Pancreas (tissue), 10 donors: ENCODE measurements around the gene CLSTN3. TPM values are rescaled to one million over a fixed set of nuclear protein-coding genes. Genes with fewer than 3 reads are reported as not detected.
A peak's percentile ranks its signal among the peaks of the same experiment; 100 is the strongest.

Source experiments
- ATAC-seq, 4 donors: fragments of 200-7000 bp; cut with Tn5 transposase; one replicate each; pipeline versions ENCODE4 v1.8.0 to v1.9.1; 2020; ENCODE audit warnings: mild to moderate bottlenecking in 4 of 4, moderate library complexity in 4 of 4
- DNase-seq, 6 donors: peaks; one replicate each; pipeline ENCODE4 v3.0.0-alpha.2; 2020
- FAIRE-seq: peaks from 2 replicates; lab custom pipeline; 2012; peaks lifted over from hg19 to GRCh38; lab: Jason Lieb, UNC
- H3K27ac ChIP-seq, 4 donors: fragments of 200-600 bp; sonication (generic); 1 replicate in 3 of 4; 2 replicates in 1 of 4; pipeline versions ENCODE4 v1.5.0 to v1.8.0; 2020
- H3K27me3 ChIP-seq, 4 donors: fragments of 200-600 bp; one replicate each; pipeline ENCODE4 v1.8.0; 2021
- H3K36me3 ChIP-seq, 3 donors: fragments of 200-600 bp; sonication (generic) in 1 of 3; one replicate each; pipeline versions ENCODE4 v1.5.0 to v1.8.0; 2020 to 2021
- H3K4me1 ChIP-seq, 3 donors: fragments of 200-600 bp; one replicate each; pipeline ENCODE4 v1.8.0; 2021
- H3K4me3 ChIP-seq, 4 donors: fragments of 200-600 bp; sonication (generic) in 2 of 4; one replicate each; pipeline versions ENCODE4 v1.5.0 to v1.8.0; 2020 to 2021
- H3K9me3 ChIP-seq, 4 donors: fragments of 200-600 bp; one replicate each; pipeline ENCODE4 v1.8.0; 2021
- CTCF ChIP-seq, 4 donors: fragments of 200-600 bp; sonication (generic) in 3 of 4; IDR thresholded peaks; one replicate each; pipeline versions ENCODE4 v1.5.0 to v1.8.0; 2021; ENCODE audit warnings: antibody characterized with exemption in 4 of 4
- WGBS, 2 donors: extraction: QIAGEN DNeasy Blood & Tissue Kit; methylation state at CpG; one replicate each; pipeline ENCODE4 v1.1.7; 2013; 5-methylcytosine and 5-hydroxymethylcytosine counted together
- intact Hi-C, 3 donors: fragments of 100-400 bp; cut with DNase I; formaldehyde crosslinking; loops; one replicate each; pipeline versions ENCODE4 v1.11.1 to v1.14.2; 2022
- polyA plus RNA-seq, 2 donors: library from polyadenylated mRNA; stranded (reverse); fragments of 200-250 nt; gene quantifications; one replicate each; pipeline ENCODE4 v1.2.3, GENCODE V29; 2013
- total RNA-seq, 6 donors: library from RNA; stranded (reverse); fragmentation: NEBNext Ultra II Directional in 4 of 6; extraction: Animal tissue kit (Norgen Biotek cat#: 25700) in 4 of 6; gene quantifications; one replicate each; pipeline versions ENCODE4 v1.2.1 to v1.2.4, GENCODE V29; 2021 to 2023
- donor health status: healthy with polysubstance abuse.
- donor health status: DM: no; HTN: no; CAD: no; lungs with moderate emphysema.
- donor health status: DM: no; HTN: no; CAD: no.
- donor health status: control.
- donor health status: control.
- donor health status: Bipolar disorder and iron deficiency.
- donor health status: DM: yes; HTN: yes; CAD: no.
- donor health status: DM: no; HTN: no; CAD: no.
- donor health status: DM: no; HTN: no; CAD: no.
- donor health status: DM: yes; HTN: yes; CAD: no.

The CLSTN3 gene
- total and polyA plus RNA-seq, 8 donors, result 7.8 to 26.2 (median 18.0) TPM

GRCh38 chr12:7154042-7154441 lies 23.9 kb downstream of the CLSTN3 start:
- ATAC-seq, result no peak
- Histone ChIP-seq H3K4me1 (no peaks in the 10 kb centered on the region), H3K36me3 (peaks cover 0 to 18% (median 0%) of the 10 kb centered on the region in 3 donors), H3K9me3 (no peaks in the 10 kb centered on the region), H3K27me3 (no peaks in the 10 kb centered on the region), H3K4me3 (no peak overlapping the region), H3K27ac (no peak overlapping the region)
- TF ChIP-seq CTCF (IDR thresholded peaks at IDR 0.05), result no peak
- intact Hi-C loops, result no loop called here
- no peak for FAIRE-seq
- DNase-seq, result no peak
- whole genome bisulfite sequencing, 2 donors, result 85 to 92% methylated on average over 6 of the region's 6 CpGs

DNA sequence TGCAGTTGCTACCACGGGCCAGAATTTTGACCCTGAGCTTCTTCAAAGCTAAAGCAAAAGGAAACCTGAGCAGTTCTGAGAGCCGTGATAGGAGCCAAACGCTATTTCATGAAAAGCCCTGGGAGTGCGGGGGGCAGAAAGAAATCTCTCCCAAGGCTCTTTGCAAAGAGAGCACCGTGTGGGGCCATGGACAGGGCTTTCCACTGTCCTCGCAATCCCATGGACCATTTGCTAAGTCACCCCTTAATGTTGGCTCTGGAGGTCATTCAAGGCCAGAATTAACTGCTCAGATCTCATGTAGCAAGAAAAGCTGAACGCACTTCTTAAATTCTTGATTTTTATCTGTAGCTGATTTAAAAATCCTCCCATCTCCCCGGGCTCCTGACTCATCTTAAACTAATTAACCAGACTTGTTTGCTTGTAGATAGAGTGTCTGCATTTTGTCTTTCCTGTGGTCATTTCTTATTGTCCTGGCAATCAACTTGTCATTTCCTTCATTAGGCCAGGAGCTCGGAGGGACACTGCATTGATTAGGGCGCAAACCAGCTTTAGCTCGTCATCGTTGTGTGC lies 24.8 kb downstream of the CLSTN3 start:
- H3K36me3 ChIP-seq, result peaks cover 0 to 11% (median 0%) of the 10 kb centered on the region in 3 donors
- no peaks in the 10 kb centered on the region for H3K27me3 ChIP-seq
- no peak overlapping the region for H3K27ac ChIP-seq
- no peak overlapping the region for H3K4me3 ChIP-seq
- ATAC-seq, result no peak
- H3K4me1 ChIP-seq, result no peaks in the 10 kb centered on the region
- no peak for TF ChIP-seq CTCF (IDR thresholded peaks at IDR 0.05)
- FAIRE-seq, result no peak
- H3K9me3 ChIP-seq, result no peaks in the 10 kb centered on the region
- 82 to 83% methylated on average over 12 of the region's 12 CpGs for whole genome bisulfite sequencing, 2 donors
- intact Hi-C loops, result no loop called here
- no peak for DNase-seq

DNA sequence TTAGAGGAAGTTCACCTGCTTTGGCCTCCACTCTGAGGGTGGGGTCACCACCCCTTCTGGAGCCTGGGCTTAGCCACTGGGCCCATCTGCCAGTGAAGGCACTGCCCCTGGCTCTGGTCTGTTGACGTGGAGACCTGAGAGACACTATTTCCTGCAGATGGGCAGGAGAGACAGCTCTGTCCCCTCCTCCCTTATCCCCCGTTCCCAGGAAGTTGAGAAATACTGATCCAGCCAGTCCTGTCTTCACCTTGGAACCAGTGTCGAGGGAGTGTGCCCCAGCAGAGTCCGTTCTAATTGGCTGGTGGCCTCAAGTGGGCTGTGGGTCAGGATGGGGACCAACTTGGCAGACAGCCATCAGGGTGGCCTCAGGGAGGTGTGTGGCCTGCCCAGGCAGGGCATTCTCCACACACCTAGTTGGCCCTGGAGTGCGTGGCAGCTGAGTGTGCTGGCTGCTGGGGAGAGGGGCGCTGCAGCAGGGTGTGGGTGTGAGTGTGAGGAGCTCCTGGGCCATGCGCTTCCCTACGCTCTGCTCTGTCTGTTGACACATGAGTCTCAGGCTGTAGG lies 25.4 kb downstream of the CLSTN3 start:
- Histone ChIP-seq H3K27ac (peak overlapping the region in 1 of 4 donors; percentile 6), H3K4me3 (no peak overlapping the region), H3K27me3 (no peaks in the 10 kb centered on the region), H3K36me3 (peaks cover 0 to 11% (median 0%) of the 10 kb centered on the region in 3 donors), H3K9me3 (no peaks in the 10 kb centered on the region), H3K4me1 (no peaks in the 10 kb centered on the region)
- TF ChIP-seq CTCF (IDR thresholded peaks at IDR 0.05), result no peak
- no peak for FAIRE-seq
- intact Hi-C loops, result no loop called here
- peak in 3 of 4 donors; percentile 57 to 76 (median 60) for ATAC-seq
- WGBS, 2 donors, result 79 to 82% methylated on average over 8 of the region's 8 CpGs
- DNase-seq, result peak in 1 of 6 donors; percentile 43

GRCh38 chr12:7156259-7157197 lies 26.4 kb downstream of the CLSTN3 start:
- Histone ChIP-seq H3K36me3 (peaks cover 0 to 5% (median 0%) of the 10 kb centered on the region in 3 donors), H3K27ac (no peak overlapping the region), H3K27me3 (no peaks in the 10 kb centered on the region), H3K4me1 (no peaks in the 10 kb centered on the region), H3K9me3 (no peaks in the 10 kb centered on the region), H3K4me3 (no peak overlapping the region)
- ATAC-seq (no peak), DNase-seq (peak in 1 of 6 donors; percentile 64), FAIRE-seq (no peak)
- intact Hi-C loops, result no loop called here
- 83 to 84% methylated on average over 22 to 24 of the region's 24 CpGs for WGBS, 2 donors
- TF ChIP-seq CTCF (IDR thresholded peaks at IDR 0.05), result no peak
